Endothelial cell of umbilical vein (primary cell): ENCODE measurements around the gene PRRX2.

Experiments
- POLR2AphosphoS5 ChIP-seq: IDR thresholded peaks from 2 replicates; pipeline ENCODE4 v1.6.1; 2012; ENCODE audit warnings: low read depth, mild to moderate bottlenecking, control low read depth, low read length, moderate library complexity; ENCODE audit not compliant: insufficient read depth
- TF ChIP-seq, protein P1 (sequence below), 2 donors: IDR thresholded peaks; 1 replicate in 1 of 2; 2 replicates in 1 of 2; pipeline ENCODE4 v1.5.1; 2011; ENCODE audit warnings: low read length in 2 of 2, mild to moderate bottlenecking in 2 of 2, moderate library complexity in 2 of 2, control low read depth in 1 of 2, inconsistent platforms in 1 of 2, low read depth in 1 of 2; ENCODE audit not compliant: insufficient read depth in 1 of 2; ENCODE audit errors: extremely low read depth in 1 of 2

DNA sequence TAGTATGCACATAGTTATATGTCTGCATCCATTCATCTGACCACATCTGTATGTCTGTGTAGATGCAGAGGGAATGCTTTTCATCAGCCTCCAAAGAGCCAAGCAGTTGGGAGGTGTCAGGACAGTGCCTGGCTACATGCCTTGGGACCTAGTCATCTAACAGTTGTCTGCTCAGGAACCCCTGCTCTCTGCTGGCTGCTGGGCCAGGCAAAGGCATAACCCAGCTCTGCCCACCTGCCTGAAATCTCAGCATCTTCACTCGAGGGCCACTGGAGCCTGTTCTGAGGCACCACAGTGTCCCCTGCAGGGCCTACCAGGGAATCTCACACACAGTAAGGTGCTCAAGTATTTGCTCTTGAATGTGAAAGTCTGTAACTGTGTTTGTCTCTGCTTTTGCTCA lies 48.3 kb upstream of the PRRX2 start:
- TF ChIP-seq, protein P1, sequence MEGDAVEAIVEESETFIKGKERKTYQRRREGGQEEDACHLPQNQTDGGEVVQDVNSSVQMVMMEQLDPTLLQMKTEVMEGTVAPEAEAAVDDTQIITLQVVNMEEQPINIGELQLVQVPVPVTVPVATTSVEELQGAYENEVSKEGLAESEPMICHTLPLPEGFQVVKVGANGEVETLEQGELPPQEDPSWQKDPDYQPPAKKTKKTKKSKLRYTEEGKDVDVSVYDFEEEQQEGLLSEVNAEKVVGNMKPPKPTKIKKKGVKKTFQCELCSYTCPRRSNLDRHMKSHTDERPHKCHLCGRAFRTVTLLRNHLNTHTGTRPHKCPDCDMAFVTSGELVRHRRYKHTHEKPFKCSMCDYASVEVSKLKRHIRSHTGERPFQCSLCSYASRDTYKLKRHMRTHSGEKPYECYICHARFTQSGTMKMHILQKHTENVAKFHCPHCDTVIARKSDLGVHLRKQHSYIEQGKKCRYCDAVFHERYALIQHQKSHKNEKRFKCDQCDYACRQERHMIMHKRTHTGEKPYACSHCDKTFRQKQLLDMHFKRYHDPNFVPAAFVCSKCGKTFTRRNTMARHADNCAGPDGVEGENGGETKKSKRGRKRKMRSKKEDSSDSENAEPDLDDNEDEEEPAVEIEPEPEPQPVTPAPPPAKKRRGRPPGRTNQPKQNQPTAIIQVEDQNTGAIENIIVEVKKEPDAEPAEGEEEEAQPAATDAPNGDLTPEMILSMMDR (IDR thresholded peaks at IDR 0.05; ENCODE audit: extremely low read depth in 1 of 2, insufficient read depth in 1 of 2, low read depth in 1 of 2, low read length in 2 of 2), result peak; percentile 41 to 46
- TF ChIP-seq POLR2AphosphoS5, result no peak
